Measurements from ENCODE around the gene CFAP97D1.

DNA sequence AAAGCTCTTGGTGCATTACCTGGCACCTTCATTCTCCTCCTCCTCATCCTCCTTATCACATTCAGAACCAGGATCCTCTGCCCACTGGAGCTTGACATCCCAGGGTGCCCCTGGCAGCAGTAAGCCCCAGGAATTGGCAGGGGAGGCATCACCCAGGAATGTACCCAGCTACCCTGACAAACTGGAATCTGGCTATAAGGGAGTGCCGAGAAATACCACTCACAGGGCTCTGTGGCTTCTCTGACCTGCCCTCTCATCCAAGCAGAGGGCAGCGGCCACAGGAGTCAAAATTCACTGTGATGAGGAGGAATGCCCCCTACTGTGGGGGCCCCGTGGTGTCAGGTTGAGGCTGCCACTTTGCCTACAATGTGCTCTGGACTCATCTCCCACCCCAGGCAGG is 33.2 kb downstream of the CFAP97D1 start:
- TF ChIP-seq, protein P1, sequence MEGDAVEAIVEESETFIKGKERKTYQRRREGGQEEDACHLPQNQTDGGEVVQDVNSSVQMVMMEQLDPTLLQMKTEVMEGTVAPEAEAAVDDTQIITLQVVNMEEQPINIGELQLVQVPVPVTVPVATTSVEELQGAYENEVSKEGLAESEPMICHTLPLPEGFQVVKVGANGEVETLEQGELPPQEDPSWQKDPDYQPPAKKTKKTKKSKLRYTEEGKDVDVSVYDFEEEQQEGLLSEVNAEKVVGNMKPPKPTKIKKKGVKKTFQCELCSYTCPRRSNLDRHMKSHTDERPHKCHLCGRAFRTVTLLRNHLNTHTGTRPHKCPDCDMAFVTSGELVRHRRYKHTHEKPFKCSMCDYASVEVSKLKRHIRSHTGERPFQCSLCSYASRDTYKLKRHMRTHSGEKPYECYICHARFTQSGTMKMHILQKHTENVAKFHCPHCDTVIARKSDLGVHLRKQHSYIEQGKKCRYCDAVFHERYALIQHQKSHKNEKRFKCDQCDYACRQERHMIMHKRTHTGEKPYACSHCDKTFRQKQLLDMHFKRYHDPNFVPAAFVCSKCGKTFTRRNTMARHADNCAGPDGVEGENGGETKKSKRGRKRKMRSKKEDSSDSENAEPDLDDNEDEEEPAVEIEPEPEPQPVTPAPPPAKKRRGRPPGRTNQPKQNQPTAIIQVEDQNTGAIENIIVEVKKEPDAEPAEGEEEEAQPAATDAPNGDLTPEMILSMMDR (IDR thresholded peaks at IDR 0.05): no peak
- TF ChIP-seq POLR2A (IDR thresholded peaks at IDR 0.05): no peak
